ENCODE measurements around the gene RPS25.

DNA sequence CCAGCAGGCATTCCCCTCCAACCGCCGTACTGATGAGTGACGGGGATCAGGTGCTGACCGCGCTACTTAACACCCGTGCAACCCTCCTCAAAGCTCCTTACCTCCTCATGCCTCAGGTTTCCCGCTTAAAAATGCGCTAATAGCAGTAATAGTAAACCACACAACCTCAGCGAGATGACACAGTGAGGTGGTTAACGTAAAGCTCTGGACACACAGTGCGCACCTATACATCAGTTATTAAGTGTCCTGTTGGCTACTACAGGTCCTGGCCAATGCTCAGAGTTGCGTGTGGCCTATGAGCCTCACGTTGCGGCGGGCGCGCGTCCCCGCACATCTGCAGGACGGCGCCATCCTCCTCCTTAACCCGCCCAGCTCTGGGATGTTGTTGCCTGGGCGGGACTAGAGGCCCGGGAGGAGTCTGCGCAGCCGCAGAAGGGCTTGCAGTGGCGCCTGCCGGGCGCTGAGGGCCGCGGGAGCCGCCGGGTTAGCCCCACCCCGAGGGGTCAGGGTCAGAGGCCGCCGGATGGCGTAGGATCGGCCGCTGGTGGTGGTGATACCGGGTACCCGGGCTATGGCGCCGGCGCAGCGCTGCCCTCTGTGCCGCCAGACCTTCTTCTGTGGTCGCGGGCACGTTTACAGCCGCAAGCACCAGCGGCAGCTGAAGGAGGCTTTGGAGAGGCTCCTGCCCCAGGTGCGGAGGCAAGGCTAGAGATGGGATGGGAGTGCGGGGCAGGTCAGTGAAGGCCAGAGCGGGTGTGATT lies 20.3 kb downstream of the RPS25 start, which contains the start of gene CENATAC:
- TF ChIP-seq, protein P1, sequence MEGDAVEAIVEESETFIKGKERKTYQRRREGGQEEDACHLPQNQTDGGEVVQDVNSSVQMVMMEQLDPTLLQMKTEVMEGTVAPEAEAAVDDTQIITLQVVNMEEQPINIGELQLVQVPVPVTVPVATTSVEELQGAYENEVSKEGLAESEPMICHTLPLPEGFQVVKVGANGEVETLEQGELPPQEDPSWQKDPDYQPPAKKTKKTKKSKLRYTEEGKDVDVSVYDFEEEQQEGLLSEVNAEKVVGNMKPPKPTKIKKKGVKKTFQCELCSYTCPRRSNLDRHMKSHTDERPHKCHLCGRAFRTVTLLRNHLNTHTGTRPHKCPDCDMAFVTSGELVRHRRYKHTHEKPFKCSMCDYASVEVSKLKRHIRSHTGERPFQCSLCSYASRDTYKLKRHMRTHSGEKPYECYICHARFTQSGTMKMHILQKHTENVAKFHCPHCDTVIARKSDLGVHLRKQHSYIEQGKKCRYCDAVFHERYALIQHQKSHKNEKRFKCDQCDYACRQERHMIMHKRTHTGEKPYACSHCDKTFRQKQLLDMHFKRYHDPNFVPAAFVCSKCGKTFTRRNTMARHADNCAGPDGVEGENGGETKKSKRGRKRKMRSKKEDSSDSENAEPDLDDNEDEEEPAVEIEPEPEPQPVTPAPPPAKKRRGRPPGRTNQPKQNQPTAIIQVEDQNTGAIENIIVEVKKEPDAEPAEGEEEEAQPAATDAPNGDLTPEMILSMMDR (IDR thresholded peaks at IDR 0.05; ENCODE audit: insufficient read depth, low read length) = no peak
- TF ChIP-seq, protein P2, sequence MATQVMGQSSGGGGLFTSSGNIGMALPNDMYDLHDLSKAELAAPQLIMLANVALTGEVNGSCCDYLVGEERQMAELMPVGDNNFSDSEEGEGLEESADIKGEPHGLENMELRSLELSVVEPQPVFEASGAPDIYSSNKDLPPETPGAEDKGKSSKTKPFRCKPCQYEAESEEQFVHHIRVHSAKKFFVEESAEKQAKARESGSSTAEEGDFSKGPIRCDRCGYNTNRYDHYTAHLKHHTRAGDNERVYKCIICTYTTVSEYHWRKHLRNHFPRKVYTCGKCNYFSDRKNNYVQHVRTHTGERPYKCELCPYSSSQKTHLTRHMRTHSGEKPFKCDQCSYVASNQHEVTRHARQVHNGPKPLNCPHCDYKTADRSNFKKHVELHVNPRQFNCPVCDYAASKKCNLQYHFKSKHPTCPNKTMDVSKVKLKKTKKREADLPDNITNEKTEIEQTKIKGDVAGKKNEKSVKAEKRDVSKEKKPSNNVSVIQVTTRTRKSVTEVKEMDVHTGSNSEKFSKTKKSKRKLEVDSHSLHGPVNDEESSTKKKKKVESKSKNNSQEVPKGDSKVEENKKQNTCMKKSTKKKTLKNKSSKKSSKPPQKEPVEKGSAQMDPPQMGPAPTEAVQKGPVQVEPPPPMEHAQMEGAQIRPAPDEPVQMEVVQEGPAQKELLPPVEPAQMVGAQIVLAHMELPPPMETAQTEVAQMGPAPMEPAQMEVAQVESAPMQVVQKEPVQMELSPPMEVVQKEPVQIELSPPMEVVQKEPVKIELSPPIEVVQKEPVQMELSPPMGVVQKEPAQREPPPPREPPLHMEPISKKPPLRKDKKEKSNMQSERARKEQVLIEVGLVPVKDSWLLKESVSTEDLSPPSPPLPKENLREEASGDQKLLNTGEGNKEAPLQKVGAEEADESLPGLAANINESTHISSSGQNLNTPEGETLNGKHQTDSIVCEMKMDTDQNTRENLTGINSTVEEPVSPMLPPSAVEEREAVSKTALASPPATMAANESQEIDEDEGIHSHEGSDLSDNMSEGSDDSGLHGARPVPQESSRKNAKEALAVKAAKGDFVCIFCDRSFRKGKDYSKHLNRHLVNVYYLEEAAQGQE (IDR thresholded peaks at IDR 0.05; ENCODE audit: insufficient replicate concordance, low read depth) = peak; percentile 33
- TF ChIP-seq GABPA (IDR thresholded peaks at IDR 0.05; ENCODE audit: low read depth) (no peak), SPI1 (IDR thresholded peaks at IDR 0.05; ENCODE audit: borderline replicate concordance, low read depth) (no peak)
